Measurements from ENCODE around the gene SOX6. TPM values are rescaled to one million over a fixed set of nuclear protein-coding genes. Genes with fewer than 3 reads are reported as not detected.

The SOX6 gene
- total and polyA plus RNA-seq, 2 donors (not counting 1 experiment from before 2014, with no cell fraction given): 3.0 to 5.1 TPM

GRCh38 chr11:16318320-16318719, 38.0 kb downstream of the SOX6 start:
- Histone ChIP-seq H3K9ac (ENCODE audit: insufficient read depth, low read length) (no peak overlapping the region), H3K79me2 (ENCODE audit: control insufficient read depth, insufficient read depth, low read length) (no peaks in the 10 kb centered on the region), H3K4me1 (ENCODE audit: control insufficient read depth, extremely low read depth, insufficient read depth, low read length) (no peaks in the 10 kb centered on the region), H3K4me2 (ENCODE audit: extremely low read depth, insufficient read depth, low read length) (no peak overlapping the region), H4K20me1 (ENCODE audit: control insufficient read depth, extremely low read depth, insufficient read depth, low read length) (no peaks in the 10 kb centered on the region), H3K27ac (ENCODE audit: insufficient read depth, low read length) (no peak overlapping the region), H2AFZ (ENCODE audit: low read length) (no peak overlapping the region), H3K27me3 (ENCODE audit: control insufficient read depth, insufficient read depth, low read length) (no peaks in the 10 kb centered on the region), H3K36me3 (ENCODE audit: control insufficient read depth, insufficient read depth, low read length) (no peaks in the 10 kb centered on the region), H3K4me3 (replicated peaks in 1 of 4; ENCODE audit: control extremely low read depth in 1 of 4, insufficient read depth in 1 of 4, low read depth in 3 of 4, low read length in 4 of 4) (no peak overlapping the region), H3K9me3 (ENCODE audit: control insufficient read depth, insufficient read depth, low read depth, low read length) (no peaks in the 10 kb centered on the region)
- TF ChIP-seq EZH2 (IDR thresholded peaks at IDR 0.05; ENCODE audit: low read length, missing control alignments): no peak
- no peak for DNase-seq (ENCODE audit: low read depth in 2 of 2)

DNA sequence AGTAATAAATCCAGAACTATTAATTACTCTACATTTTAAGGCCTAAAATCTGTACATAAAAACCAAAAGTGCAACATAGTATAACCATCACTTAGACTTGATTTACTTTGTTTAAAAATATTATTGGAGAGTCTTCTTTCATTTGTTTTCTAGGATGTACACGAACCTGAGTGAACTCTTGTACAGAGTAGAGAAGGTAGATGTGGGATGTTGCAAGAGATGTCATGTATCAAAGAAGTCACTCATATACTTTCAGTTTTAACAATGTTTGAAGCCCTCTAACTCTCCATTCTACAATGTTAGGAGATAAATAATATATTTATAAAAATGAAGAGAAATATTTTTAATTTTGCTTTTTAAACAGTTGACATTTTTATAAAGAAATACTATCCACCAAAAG, 38.6 kb downstream of the SOX6 start:
- Histone ChIP-seq H3K27ac (ENCODE audit: insufficient read depth, low read length) (no peak overlapping the region), H3K9me3 (ENCODE audit: control insufficient read depth, insufficient read depth, low read depth, low read length) (no peaks in the 10 kb centered on the region), H4K20me1 (ENCODE audit: control insufficient read depth, extremely low read depth, insufficient read depth, low read length) (no peaks in the 10 kb centered on the region), H3K4me2 (ENCODE audit: extremely low read depth, insufficient read depth, low read length) (no peak overlapping the region), H3K79me2 (ENCODE audit: control insufficient read depth, insufficient read depth, low read length) (no peaks in the 10 kb centered on the region), H3K4me3 (replicated peaks in 1 of 4; ENCODE audit: control extremely low read depth in 1 of 4, insufficient read depth in 1 of 4, low read depth in 3 of 4, low read length in 4 of 4) (no peak overlapping the region), H2AFZ (ENCODE audit: low read length) (no peak overlapping the region), H3K9ac (ENCODE audit: insufficient read depth, low read length) (no peak overlapping the region), H3K4me1 (ENCODE audit: control insufficient read depth, extremely low read depth, insufficient read depth, low read length) (no peaks in the 10 kb centered on the region), H3K27me3 (ENCODE audit: control insufficient read depth, insufficient read depth, low read length) (no peaks in the 10 kb centered on the region), H3K36me3 (ENCODE audit: control insufficient read depth, insufficient read depth, low read length) (no peaks in the 10 kb centered on the region)
- DNase-seq (ENCODE audit: low read depth in 2 of 2): no peak
- no peak for TF ChIP-seq EZH2 (IDR thresholded peaks at IDR 0.05; ENCODE audit: low read length, missing control alignments)
- TF ChIP-seq, protein P1, sequence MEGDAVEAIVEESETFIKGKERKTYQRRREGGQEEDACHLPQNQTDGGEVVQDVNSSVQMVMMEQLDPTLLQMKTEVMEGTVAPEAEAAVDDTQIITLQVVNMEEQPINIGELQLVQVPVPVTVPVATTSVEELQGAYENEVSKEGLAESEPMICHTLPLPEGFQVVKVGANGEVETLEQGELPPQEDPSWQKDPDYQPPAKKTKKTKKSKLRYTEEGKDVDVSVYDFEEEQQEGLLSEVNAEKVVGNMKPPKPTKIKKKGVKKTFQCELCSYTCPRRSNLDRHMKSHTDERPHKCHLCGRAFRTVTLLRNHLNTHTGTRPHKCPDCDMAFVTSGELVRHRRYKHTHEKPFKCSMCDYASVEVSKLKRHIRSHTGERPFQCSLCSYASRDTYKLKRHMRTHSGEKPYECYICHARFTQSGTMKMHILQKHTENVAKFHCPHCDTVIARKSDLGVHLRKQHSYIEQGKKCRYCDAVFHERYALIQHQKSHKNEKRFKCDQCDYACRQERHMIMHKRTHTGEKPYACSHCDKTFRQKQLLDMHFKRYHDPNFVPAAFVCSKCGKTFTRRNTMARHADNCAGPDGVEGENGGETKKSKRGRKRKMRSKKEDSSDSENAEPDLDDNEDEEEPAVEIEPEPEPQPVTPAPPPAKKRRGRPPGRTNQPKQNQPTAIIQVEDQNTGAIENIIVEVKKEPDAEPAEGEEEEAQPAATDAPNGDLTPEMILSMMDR (conservative IDR thresholded peaks at IDR 0.05 in 1 of 2, IDR thresholded peaks at IDR 0.05 in 1 of 2; ENCODE audit: low read depth in 1 of 2, low read length in 2 of 2): no peak

- Histone ChIP-seq H3K4me1 (ENCODE audit: control insufficient read depth, extremely low read depth, insufficient read depth, low read length) (no peaks in the 10 kb centered on the region), H3K36me3 (ENCODE audit: control insufficient read depth, insufficient read depth, low read length) (no peaks in the 10 kb centered on the region)
Measured at GRCh38 chr11:16313846-16314245, 42.5 kb downstream of the SOX6 start.

More at GRCh38 chr11:16313846-16314245, 42.5 kb downstream of the SOX6 start:
- DNase-seq (ENCODE audit: low read depth in 2 of 2): no peak
- Histone ChIP-seq H3K27me3 (ENCODE audit: control insufficient read depth, insufficient read depth, low read length) (no peaks in the 10 kb centered on the region), H3K9ac (ENCODE audit: insufficient read depth, low read length) (no peak overlapping the region), H3K4me3 (replicated peaks in 1 of 4; ENCODE audit: control extremely low read depth in 1 of 4, insufficient read depth in 1 of 4, low read depth in 3 of 4, low read length in 4 of 4) (no peak overlapping the region), H3K4me2 (ENCODE audit: extremely low read depth, insufficient read depth, low read length) (no peak overlapping the region), H3K79me2 (ENCODE audit: control insufficient read depth, insufficient read depth, low read length) (no peaks in the 10 kb centered on the region), H3K27ac (ENCODE audit: insufficient read depth, low read length) (no peak overlapping the region), H2AFZ (ENCODE audit: low read length) (no peak overlapping the region), H3K9me3 (ENCODE audit: control insufficient read depth, insufficient read depth, low read depth, low read length) (no peaks in the 10 kb centered on the region), H4K20me1 (ENCODE audit: control insufficient read depth, extremely low read depth, insufficient read depth, low read length) (no peaks in the 10 kb centered on the region)
- TF ChIP-seq, protein P1 (conservative IDR thresholded peaks at IDR 0.05 in 1 of 2, IDR thresholded peaks at IDR 0.05 in 1 of 2; ENCODE audit: low read depth in 1 of 2, low read length in 2 of 2): no peak
- TF ChIP-seq EZH2 (IDR thresholded peaks at IDR 0.05; ENCODE audit: low read length, missing control alignments): no peak

Data from fibroblast of lung (primary cell).